Measurements from ENCODE around the gene OGG1. TPM values are rescaled to one million over a fixed set of nuclear protein-coding genes. Genes with fewer than 3 reads are reported as not detected.

Gene OGG1
- total RNA-seq, 4 donors from 2014 or later, result 26.8 to 54.9 (median 40.6) TPM

- DNase-seq (ENCODE audit: low spot score in 2 of 2), result no peak
- Histone ChIP-seq H3K4me3 (no peak overlapping the region), H3K27me3 (no peaks in the 10 kb centered on the region), H3K27ac (no peak overlapping the region), H3K36me3 (no peaks in the 10 kb centered on the region), H3K4me1 (peaks cover 0 to 17% (median 3%) of the 10 kb centered on the region in 4 donors), H3K9me3 (no peaks in the 10 kb centered on the region)
- TF ChIP-seq EP300 (IDR thresholded peaks at IDR 0.05) (no peak), CTCF (IDR thresholded peaks at IDR 0.05) (no peak), POLR2A (IDR thresholded peaks at IDR 0.05) (no peak)
- WGBS, 2 donors, result 88 to 92% methylated on average over 4 of the region's 4 CpGs
Observed at GRCh38 chr3:9713142-9713541, 36.6 kb upstream of the OGG1 start.

DNA sequence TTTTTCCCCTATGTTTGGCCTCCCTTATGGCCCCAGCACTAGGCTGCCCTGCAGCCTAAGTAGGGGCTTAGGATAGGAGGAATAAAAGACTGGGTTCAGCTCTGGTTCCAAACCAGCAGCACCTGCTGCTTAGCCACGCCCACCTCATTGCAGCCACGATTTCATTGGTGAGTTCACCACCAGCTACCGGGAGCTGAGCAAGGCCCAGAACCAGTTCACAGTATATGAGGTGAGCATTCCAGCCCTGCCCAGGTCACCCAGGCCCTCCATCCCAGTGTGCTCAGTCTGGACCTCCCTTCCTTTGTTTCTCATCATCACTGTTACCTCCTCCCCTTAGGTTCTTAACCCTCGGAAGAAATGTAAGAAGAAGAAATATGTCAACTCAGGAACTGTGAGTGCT lies 34.6 kb upstream of the OGG1 start:
- WGBS, 2 donors, result 23 to 26% methylated on average over 4 of the region's 4 CpGs
- Histone ChIP-seq H3K36me3 (no peaks in the 10 kb centered on the region), H3K27me3 (no peaks in the 10 kb centered on the region), H3K9me3 (no peaks in the 10 kb centered on the region), H3K4me1 (peaks cover 0 to 17% (median 3%) of the 10 kb centered on the region in 4 donors), H3K4me3 (no peak overlapping the region), H3K27ac (peak overlapping the region; percentile 8 to 66 (median 40))
- DNase-seq (ENCODE audit: low spot score in 2 of 2), result no peak
- no peak for TF ChIP-seq EP300 (IDR thresholded peaks at IDR 0.05)
- TF ChIP-seq CTCF (IDR thresholded peaks at IDR 0.05), result no peak
- TF ChIP-seq POLR2A (IDR thresholded peaks at IDR 0.05), result no peak

- H3K27ac ChIP-seq, result peak overlapping the region in 3 of 4 donors; percentile 13 to 89 (median 66)
Observed at GRCh38 chr3:9715764-9716437, 33.9 kb upstream of the OGG1 start.

GRCh38 chr3:9716801-9717555 lies 32.8 kb upstream of the OGG1 start:
- no peak for TF ChIP-seq CTCF (IDR thresholded peaks at IDR 0.05)
- no peak for TF ChIP-seq EP300 (IDR thresholded peaks at IDR 0.05)
- no peak for TF ChIP-seq POLR2A (IDR thresholded peaks at IDR 0.05)
- WGBS, 2 donors, result 81 to 85% methylated on average over 5 of the region's 5 CpGs
- no peaks in the 10 kb centered on the region for H3K9me3 ChIP-seq

More at GRCh38 chr3:9715764-9716437, 33.9 kb upstream of the OGG1 start:
- 28 to 34% methylated on average over 6 of the region's 6 CpGs for WGBS, 2 donors
- peak; percentile 65 to 79 for DNase-seq (ENCODE audit: low spot score in 2 of 2)
- no peaks in the 10 kb centered on the region for H3K36me3 ChIP-seq
- no peaks in the 10 kb centered on the region for H3K9me3 ChIP-seq
- TF ChIP-seq POLR2A (IDR thresholded peaks at IDR 0.05) (no peak), CTCF (IDR thresholded peaks at IDR 0.05) (peak; percentile 48 to 81 (median 73)), EP300 (IDR thresholded peaks at IDR 0.05) (peak in 1 of 2 donors; percentile 76)
- peaks cover 0 to 17% (median 3%) of the 10 kb centered on the region in 4 donors for H3K4me1 ChIP-seq
- no peaks in the 10 kb centered on the region for H3K27me3 ChIP-seq
- H3K4me3 ChIP-seq, result no peak overlapping the region

GRCh38 chr3:9717563-9717962 lies 32.2 kb upstream of the OGG1 start:
- no peaks in the 10 kb centered on the region for H3K9me3 ChIP-seq
- TF ChIP-seq POLR2A (IDR thresholded peaks at IDR 0.05) (no peak), CTCF (IDR thresholded peaks at IDR 0.05) (no peak), EP300 (IDR thresholded peaks at IDR 0.05) (no peak)
- 85 to 94% methylated on average over 1 of the region's 1 CpG for WGBS, 2 donors
- no peaks in the 10 kb centered on the region for H3K36me3 ChIP-seq
- DNase-seq (ENCODE audit: low spot score in 2 of 2), result no peak
- no peak overlapping the region for H3K27ac ChIP-seq
- H3K4me3 ChIP-seq, result no peak overlapping the region
- H3K27me3 ChIP-seq, result no peaks in the 10 kb centered on the region
- peaks cover 0 to 17% (median 3%) of the 10 kb centered on the region in 4 donors for H3K4me1 ChIP-seq

More at GRCh38 chr3:9716801-9717555, 32.8 kb upstream of the OGG1 start:
- peaks cover 0 to 17% (median 3%) of the 10 kb centered on the region in 4 donors for H3K4me1 ChIP-seq
- no peak overlapping the region for H3K4me3 ChIP-seq
- H3K27ac ChIP-seq, result no peak overlapping the region
- H3K36me3 ChIP-seq, result no peaks in the 10 kb centered on the region
- no peaks in the 10 kb centered on the region for H3K27me3 ChIP-seq
- DNase-seq (ENCODE audit: low spot score in 2 of 2), result no peak
